Left renal cortex interstitium (tissue), 4 donors: ENCODE results near the gene TSC22D3. TPM values are rescaled to one million over a fixed set of nuclear protein-coding genes. Genes with fewer than 3 reads are reported as not detected.
"Not testable (repeated sequence)": the region's sequence is repeated elsewhere in the genome, so short reads cannot be mapped to it uniquely, and the experiment has no call there.

Experiments
- DNase-seq, 4 donors: peaks; one replicate each; pipeline ENCODE4 v3.0.0-alpha.2; 2013; ENCODE audit warnings: low read depth in 4 of 4, low spot score in 2 of 4, missing footprints in 1 of 4
- polyA plus RNA-seq, 4 donors: library from polyadenylated mRNA; unstranded; fragments of 120-200 nt; gene quantifications; one replicate each; pipeline ENCODE4 v1.2.1, GENCODE V29; 2013; ENCODE audit not compliant: insufficient read length in 4 of 4

The TSC22D3 gene
- polyA plus RNA-seq, 4 donors: 106 to 127 (median 118) TPM

GRCh38 chrX:107713543-107714205 is 61.9 kb downstream of the TSC22D3 start:
- no peak for DNase-seq

GRCh38 chrX:107713203-107713542 is 62.4 kb downstream of the TSC22D3 start:
- DNase-seq: no peak

GRCh38 chrX:107712231-107713202 is 63.1 kb downstream of the TSC22D3 start:
- no peak for DNase-seq

- no peak for DNase-seq
These were observed 63.9 kb downstream of the TSC22D3 start for GRCh38 chrX:107711521-107712181.

- DNase-seq: no peak
These were observed 64.8 kb downstream of the TSC22D3 start for GRCh38 chrX:107710617-107711391.

GRCh38 chrX:107709266-107709806 is 66.3 kb downstream of the TSC22D3 start:
- DNase-seq: no peak

GRCh38 chrX:107708762-107709161 is 66.8 kb downstream of the TSC22D3 start:
- DNase-seq: no peak

- no peak for DNase-seq
These were observed 67.7 kb downstream of the TSC22D3 start for GRCh38 chrX:107707866-107708265.

GRCh38 chrX:107706309-107706708 is 69.3 kb downstream of the TSC22D3 start:
- DNase-seq: no peak

GRCh38 chrX:107704587-107704986 is 71.0 kb downstream of the TSC22D3 start:
- DNase-seq: no peak

- DNase-seq: no peak
These were observed 71.4 kb downstream of the TSC22D3 start for GRCh38 chrX:107704181-107704580.

- DNase-seq: no peak
These were observed 74.0 kb downstream of the TSC22D3 start for GRCh38 chrX:107701493-107702121.

- no peak for DNase-seq
These were observed 74.8 kb downstream of the TSC22D3 start for GRCh38 chrX:107700790-107701189.

- DNase-seq: no peak
These were observed 75.2 kb downstream of the TSC22D3 start for GRCh38 chrX:107700317-107700774.

- DNase-seq: no peak
These were observed 76.0 kb downstream of the TSC22D3 start for GRCh38 chrX:107699616-107700015.

GRCh38 chrX:107691024-107691448 is 84.6 kb downstream of the TSC22D3 start:
- DNase-seq: no peak

- DNase-seq: no peak
These were observed 88.1 kb downstream of the TSC22D3 start for GRCh38 chrX:107687445-107687844.

GRCh38 chrX:107686792-107687191 is 88.8 kb downstream of the TSC22D3 start:
- no peak for DNase-seq

GRCh38 chrX:107686026-107686425 is 89.6 kb downstream of the TSC22D3 start:
- no peak for DNase-seq

GRCh38 chrX:107685586-107685985 is 90.0 kb downstream of the TSC22D3 start:
- not testable (repeated sequence) for DNase-seq
